ENCODE data around the gene ARHGAP27. TPM values are rescaled to one million over a fixed set of nuclear protein-coding genes. Genes with fewer than 3 reads are reported as not detected.

Gene ARHGAP27
- total RNA-seq, 1 donor from 2014 or later, result 155 TPM

DNA sequence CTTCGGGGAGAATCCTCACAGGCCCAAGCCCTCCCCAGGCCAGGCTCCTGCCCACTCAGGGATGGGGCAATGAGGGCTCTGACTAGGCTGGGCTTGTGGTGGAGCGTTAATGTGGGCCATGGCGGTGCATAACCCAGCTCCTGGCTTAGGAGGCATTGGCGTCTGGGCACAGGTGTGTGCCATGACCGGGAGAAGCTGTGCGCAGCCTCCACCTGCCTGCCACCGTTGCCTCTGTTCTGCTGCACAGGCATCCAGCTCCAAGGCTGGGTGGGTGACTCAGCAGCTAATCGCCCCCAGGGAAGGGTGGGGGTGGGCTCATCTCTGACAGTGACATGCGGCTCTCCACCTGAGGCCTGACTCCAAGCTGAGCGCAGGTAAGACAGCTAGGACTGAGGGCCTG lies 3.5 kb upstream of the ARHGAP27 start:
- Mint-ChIP-seq H3K27ac (ENCODE audit: unreplicated experiment) (no peak overlapping the region), H3K4me1 (ENCODE audit: unreplicated experiment) (peaks cover 31% of the 10 kb centered on the region), H3K9me3 (ENCODE audit: unreplicated experiment) (no peaks in the 10 kb centered on the region), H3K27me3 (ENCODE audit: unreplicated experiment) (peaks cover 13% of the 10 kb centered on the region), H3K36me3 (ENCODE audit: low read depth, unreplicated experiment) (peaks cover 3% of the 10 kb centered on the region), H3K4me3 (ENCODE audit: unreplicated experiment) (no peak overlapping the region)
- TF ChIP-seq, protein P1, sequence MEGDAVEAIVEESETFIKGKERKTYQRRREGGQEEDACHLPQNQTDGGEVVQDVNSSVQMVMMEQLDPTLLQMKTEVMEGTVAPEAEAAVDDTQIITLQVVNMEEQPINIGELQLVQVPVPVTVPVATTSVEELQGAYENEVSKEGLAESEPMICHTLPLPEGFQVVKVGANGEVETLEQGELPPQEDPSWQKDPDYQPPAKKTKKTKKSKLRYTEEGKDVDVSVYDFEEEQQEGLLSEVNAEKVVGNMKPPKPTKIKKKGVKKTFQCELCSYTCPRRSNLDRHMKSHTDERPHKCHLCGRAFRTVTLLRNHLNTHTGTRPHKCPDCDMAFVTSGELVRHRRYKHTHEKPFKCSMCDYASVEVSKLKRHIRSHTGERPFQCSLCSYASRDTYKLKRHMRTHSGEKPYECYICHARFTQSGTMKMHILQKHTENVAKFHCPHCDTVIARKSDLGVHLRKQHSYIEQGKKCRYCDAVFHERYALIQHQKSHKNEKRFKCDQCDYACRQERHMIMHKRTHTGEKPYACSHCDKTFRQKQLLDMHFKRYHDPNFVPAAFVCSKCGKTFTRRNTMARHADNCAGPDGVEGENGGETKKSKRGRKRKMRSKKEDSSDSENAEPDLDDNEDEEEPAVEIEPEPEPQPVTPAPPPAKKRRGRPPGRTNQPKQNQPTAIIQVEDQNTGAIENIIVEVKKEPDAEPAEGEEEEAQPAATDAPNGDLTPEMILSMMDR (IDR thresholded peaks at IDR 0.05; ENCODE audit: unreplicated experiment), result no peak
- DNase-seq (ENCODE audit: low spot score), result no peak

DNA sequence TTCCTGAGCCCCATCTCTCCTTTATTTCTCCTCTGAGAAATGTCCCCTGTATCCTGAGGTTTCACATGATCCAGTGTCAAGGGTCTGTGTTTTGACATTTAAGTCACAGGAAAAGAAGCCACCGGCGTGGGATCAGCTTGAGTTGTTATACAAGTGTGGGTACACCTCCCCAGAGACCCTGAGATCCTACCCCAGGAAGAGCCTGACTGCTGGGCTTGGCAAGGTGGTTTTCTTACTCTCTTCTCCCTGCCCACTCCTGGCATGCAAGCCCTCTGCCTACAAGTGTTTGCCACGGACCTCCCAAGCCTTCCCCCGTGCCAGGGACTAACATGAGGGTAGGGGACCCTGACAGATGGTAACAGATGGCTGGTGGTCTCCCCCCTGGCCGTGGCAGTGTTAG lies 2.8 kb upstream of the ARHGAP27 start:
- no peak for DNase-seq (ENCODE audit: low spot score)
- peaks cover 5% of the 10 kb centered on the region for H3K36me3 Mint-ChIP-seq (ENCODE audit: low read depth, unreplicated experiment)
- peaks cover 34% of the 10 kb centered on the region for H3K4me1 Mint-ChIP-seq (ENCODE audit: unreplicated experiment)
- TF ChIP-seq, protein P1 (IDR thresholded peaks at IDR 0.05; ENCODE audit: unreplicated experiment), result no peak
- H3K27ac Mint-ChIP-seq (ENCODE audit: unreplicated experiment), result peak overlapping the region; percentile 91
- no peaks in the 10 kb centered on the region for H3K9me3 Mint-ChIP-seq (ENCODE audit: unreplicated experiment)
- H3K4me3 Mint-ChIP-seq (ENCODE audit: unreplicated experiment), result peak overlapping the region; percentile 80
- peaks cover 16% of the 10 kb centered on the region for H3K27me3 Mint-ChIP-seq (ENCODE audit: unreplicated experiment)

DNA sequence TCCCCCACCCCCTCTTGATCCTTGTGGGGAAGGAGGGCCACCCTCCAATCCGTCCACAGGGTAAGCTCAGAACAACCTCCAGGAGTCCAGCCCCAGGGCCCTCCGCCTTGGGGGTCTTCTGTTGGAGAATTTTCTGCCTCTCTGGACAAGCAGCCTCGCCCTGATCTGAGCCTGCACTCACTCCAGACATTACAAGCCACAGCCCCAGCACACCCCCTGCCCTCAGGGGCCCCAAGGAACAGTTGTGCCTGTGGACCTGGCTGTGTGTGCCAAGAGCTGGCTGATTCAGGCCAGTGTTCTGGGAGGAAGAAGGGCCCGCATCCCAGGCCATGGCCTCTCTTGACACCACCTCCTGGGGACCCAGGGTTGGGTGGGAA lies 477 bp upstream of the ARHGAP27 start:
- H3K4me1 Mint-ChIP-seq (ENCODE audit: unreplicated experiment), result peaks cover 43% of the 10 kb centered on the region
- TF ChIP-seq, protein P1 (IDR thresholded peaks at IDR 0.05; ENCODE audit: unreplicated experiment), result no peak
- DNase-seq (ENCODE audit: low spot score), result no peak
- H3K4me3 Mint-ChIP-seq (ENCODE audit: unreplicated experiment), result peak overlapping the region; percentile 85
- peaks cover 16% of the 10 kb centered on the region for H3K36me3 Mint-ChIP-seq (ENCODE audit: low read depth, unreplicated experiment)
- peak overlapping the region; percentile 89 for H3K27ac Mint-ChIP-seq (ENCODE audit: unreplicated experiment)
- H3K9me3 Mint-ChIP-seq (ENCODE audit: unreplicated experiment), result no peaks in the 10 kb centered on the region
- peaks cover 29% of the 10 kb centered on the region for H3K27me3 Mint-ChIP-seq (ENCODE audit: unreplicated experiment)

DNA sequence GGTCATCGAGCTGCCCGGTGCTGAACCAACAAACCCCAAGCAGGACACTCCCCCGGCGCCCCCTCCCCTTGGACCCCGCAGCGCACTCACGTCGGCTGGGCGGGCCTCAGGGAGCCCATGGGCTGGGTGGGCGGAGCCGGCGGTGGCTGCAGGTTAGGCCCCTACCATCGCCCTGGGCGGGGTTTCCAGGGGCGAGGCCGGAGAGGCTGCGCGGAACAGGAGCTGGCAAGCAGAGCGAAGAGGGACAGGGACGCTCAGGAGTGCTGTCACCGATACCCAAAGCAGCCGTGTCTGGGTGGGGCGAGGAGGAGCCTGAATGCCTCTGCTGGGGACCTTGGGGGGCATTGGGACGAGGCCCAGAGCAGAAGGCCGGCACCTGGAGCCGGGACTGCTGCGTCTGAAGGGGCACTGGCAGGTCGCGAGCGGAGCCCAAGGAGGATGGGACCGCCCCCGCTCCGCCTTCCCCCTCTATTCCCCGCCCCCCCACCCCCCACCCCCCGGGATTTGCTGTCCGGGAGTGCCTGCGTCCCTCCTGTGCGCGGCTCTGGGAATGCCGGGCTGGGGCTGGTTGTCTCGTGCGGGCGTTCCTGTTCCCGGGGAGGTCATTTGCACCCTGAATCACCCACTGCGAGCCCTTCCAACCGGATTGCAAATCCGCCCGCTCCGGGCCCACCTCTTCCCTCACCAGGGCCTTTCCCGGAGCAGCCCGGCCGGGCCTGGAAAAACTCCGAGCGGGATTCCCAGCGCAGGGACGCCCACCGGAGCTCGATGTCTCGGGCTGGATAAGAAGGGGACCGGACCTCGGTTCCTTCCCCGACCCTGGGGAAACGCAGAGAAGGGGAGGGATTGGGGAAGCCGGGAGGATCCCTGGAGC lies 902 bp downstream of the ARHGAP27 start:
- TF ChIP-seq, protein P1 (IDR thresholded peaks at IDR 0.05; ENCODE audit: unreplicated experiment), result no peak
- H3K27me3 Mint-ChIP-seq (ENCODE audit: unreplicated experiment), result peaks cover 30% of the 10 kb centered on the region
- H3K36me3 Mint-ChIP-seq (ENCODE audit: low read depth, unreplicated experiment), result peaks cover 18% of the 10 kb centered on the region

More for the DNA sequence above, 902 bp downstream of the ARHGAP27 start:
- peak; percentile 80 for DNase-seq (ENCODE audit: low spot score)
- no peaks in the 10 kb centered on the region for H3K9me3 Mint-ChIP-seq (ENCODE audit: unreplicated experiment)
- H3K4me3 Mint-ChIP-seq (ENCODE audit: unreplicated experiment), result peak overlapping the region; percentile 90
- H3K4me1 Mint-ChIP-seq (ENCODE audit: unreplicated experiment), result peaks cover 48% of the 10 kb centered on the region
- no peak overlapping the region for H3K27ac Mint-ChIP-seq (ENCODE audit: unreplicated experiment)

Measured in endothelial cell (in vitro differentiated cells).